Stimulated activated CD8-positive, alpha-beta memory T cell treated with anti-CD3 and anti-CD28 coated beads, Interleukin-15, amount 100 ng/mL, for 1 hour (primary cell): Measurements from ENCODE around the gene DOCK1.

Experiments used
- DNase-seq: peaks from one replicate; pipeline ENCODE4 v3.0.0-alpha.2; 2020; ENCODE audit warnings: low read depth

DOCK1 gene

GRCh38 chr10:127221281-127221680 is 316.1 kb downstream of the DOCK1 start:
- DNase-seq, result no peak

- no peak for DNase-seq
These were observed 321.8 kb downstream of the DOCK1 start for GRCh38 chr10:127227027-127227426.

GRCh38 chr10:127227663-127228062 is 322.4 kb downstream of the DOCK1 start:
- DNase-seq, result no peak

DNA sequence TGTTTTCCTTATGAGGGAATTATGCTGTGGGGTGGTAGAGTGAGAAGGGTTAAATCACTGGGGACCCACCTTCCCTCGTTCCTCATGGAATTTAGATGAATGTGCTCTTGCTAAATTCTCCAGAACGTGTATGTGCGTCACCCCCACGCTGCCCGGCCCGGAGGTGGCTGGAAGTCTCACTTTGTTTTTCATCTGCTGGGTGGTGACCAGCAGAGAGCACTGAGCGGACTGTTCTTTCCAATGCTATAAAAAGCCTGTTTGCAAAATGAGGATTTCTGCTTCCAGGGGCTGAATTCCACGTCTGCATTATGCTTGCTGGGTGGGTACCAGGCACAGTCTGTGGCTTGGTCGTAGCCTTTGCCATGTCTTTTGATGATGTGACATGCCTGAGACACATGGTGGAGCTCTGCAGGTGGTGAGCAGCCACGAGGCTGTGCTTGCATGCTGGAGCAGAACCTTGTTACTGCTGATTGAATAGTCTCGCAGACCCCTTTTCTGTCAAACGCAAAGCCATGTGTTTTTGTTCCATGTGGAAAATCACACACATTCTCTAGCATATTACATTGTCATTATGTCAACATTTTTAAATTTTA is 323.1 kb downstream of the DOCK1 start:
- no peak for DNase-seq

DNA sequence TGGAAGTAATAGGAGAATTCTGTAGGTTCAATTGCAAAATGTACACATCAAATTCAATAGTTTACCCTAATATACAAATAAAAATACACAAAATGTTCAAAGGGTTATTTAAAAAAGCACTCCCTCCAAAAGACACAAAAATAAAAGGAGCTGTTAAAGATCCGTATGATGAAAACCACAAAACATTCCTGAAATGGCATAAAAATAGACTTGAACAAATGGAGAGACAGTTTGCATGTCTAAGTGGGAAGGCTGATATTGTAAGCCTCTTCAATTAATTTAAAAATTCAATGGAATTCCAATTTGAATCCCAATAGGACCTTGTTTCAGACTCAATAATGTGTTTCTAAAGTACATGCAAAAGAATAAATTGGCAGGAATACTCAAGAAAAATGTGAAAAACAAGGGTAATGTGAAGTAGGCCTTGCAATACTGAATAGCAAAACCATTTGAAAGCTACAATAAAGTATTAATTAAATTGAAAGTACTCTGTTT is 329.1 kb downstream of the DOCK1 start:
- DNase-seq, result no peak

- DNase-seq, result no peak
These were observed 331.0 kb downstream of the DOCK1 start for GRCh38 chr10:127236266-127236665.

- DNase-seq, result no peak
These were observed 337.7 kb downstream of the DOCK1 start for GRCh38 chr10:127242914-127243313.

DNA sequence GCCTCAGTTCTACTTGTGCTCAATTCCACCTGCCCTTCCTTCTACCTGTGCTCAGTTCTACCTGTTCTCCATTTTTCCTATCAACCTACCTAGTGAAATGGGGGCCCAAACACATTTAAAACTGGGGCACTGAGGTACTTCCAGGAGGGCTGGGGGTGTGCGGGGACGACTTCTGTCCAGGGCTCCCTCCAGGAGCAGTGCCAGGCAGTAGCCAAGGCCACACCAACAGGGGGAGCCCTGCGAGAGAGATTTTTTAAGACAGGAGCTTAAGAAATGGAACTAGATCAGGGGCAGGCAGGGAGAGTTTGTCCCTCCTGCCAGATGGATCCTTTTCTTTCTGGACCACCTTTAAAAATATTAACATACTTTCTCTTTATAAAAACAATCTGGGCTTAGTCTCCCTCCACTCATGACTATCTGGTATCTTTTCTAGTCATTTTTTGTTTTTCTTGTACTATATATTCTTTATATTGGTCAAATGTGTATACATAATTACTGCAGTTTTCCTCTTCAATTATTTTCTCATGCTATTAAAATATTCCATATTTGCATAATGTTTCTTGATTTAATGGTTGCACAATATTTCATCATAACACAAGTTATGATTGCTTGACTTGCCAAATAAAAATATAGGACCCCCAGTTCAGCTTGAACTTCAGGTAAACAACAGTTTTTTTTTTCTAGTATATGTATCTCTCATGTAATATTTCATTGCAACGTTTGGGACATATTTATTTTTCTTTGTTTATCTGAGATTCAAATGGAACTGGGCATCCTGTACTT is 338.5 kb downstream of the DOCK1 start:
- DNase-seq, result no peak

DNA sequence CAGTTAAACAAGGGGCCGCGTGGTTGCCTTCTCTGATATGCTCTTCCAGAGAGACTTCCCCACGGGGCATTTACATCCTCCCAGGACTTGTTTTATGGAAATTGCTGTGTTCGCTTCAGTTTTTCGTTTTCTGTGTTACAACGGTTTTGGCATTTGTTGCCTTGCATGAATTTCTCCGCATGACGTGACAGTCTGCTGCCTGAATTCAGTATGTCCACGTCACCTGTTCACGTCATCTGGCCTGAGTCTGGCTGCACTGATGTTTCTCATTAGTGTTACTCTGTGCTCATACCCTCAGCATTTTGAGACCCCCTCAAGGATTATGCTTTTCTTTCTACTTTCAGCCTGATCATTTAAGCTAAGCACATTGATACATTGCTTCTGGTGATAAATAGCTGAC is 340.2 kb downstream of the DOCK1 start:
- DNase-seq, result no peak

- no peak for DNase-seq
These were observed 344.8 kb downstream of the DOCK1 start for GRCh38 chr10:127250031-127250430.

- no peak for DNase-seq
These were observed 347.6 kb downstream of the DOCK1 start for GRCh38 chr10:127252818-127253217.

- DNase-seq, result no peak
These were observed 349.0 kb downstream of the DOCK1 start for GRCh38 chr10:127254276-127254675.

GRCh38 chr10:127257395-127257794 is 352.2 kb downstream of the DOCK1 start:
- no peak for DNase-seq

DNA sequence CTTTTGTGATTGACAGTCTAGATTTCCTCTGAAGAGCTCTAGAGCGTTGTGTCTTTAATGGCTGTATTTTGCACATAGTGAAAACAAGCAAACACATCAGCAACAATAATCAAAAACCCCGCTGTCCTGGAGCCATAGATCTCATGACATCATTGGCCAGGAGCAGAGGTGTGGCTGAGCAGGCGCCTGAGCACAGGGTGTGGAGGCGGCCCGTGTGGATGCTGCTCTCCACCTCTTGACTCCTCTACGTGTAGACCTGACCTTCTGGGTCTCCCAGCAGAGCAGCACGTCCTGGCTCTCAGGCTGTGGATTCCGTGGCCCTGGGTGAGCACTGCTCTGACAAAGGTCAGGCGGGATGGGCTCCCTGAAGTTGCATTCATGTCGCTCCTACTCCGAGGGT is 354.1 kb downstream of the DOCK1 start:
- no peak for DNase-seq

GRCh38 chr10:127262606-127263005 is 357.4 kb downstream of the DOCK1 start:
- no peak for DNase-seq

DNA sequence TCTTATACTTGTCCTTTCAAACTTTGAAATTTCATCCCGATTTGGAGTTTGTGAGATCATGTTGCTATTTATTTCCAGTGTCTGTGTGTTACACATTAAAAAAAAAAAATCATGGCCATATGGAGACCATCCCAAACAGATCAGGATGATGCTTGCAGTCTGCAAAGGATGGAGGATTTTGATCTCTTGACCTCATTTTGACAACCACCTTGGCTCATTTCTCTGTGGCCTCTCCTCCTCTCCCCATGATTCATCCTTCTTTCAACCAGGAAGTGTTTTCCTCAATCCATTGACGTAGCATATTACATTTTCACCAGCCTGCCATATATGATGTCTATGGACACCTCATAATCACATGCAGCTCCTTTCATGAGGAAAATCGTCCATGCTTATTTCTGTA is 360.1 kb downstream of the DOCK1 start:
- DNase-seq, result no peak

DNA sequence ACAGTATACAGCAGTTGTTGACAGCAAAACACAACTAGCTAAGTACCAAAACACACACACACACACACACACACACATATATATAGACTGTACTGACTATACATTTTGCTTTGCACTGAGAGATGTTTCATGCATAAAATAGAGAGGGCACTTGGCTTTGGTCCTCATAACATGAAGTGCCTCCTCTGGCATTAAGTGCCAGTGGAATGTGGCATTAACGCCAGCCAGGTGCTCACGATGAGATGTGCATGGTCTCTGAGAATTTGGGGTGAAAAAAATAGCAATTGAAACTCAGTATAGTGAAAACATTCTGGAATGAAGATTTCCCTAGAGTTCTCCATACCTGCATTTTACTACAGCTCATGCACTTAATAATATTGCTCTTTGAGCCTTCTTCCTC is 361.2 kb downstream of the DOCK1 start:
- no peak for DNase-seq

- no peak for DNase-seq
These were observed 362.2 kb downstream of the DOCK1 start for GRCh38 chr10:127267442-127267841.

GRCh38 chr10:127272076-127272475 is 366.8 kb downstream of the DOCK1 start:
- no peak for DNase-seq

- no peak for DNase-seq
These were observed 370.0 kb downstream of the DOCK1 start for GRCh38 chr10:127275272-127275671.

DNA sequence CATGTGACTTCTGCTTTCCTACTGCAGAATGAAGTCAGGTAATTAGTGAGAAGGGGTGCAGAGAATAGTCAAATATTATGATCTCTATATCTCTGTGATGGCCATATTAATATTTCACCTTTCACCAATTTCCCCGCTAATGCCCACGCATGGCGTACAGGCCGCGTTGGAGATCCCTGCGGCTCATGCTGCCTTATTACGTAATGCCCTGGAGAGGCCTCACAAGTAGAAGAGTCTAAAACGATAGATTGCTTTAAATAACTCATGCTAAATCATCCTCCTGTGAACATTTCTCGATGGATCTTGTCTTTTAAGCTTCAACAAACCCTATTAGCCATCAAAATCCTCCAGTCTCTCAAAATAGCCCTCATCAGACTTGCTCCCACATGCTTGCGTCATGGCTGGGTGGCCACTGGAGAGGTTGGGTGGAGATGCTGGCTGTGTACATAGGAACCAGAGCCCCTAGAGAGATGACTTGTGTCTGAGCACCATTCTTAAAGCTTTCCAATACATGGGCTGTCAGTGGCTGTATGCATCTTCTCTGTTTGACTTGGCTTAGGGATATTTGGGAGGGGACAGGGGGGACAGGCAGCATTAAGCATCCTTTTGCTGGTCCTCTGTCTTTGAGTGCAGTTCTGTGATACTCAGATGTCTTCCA is 370.7 kb downstream of the DOCK1 start:
- DNase-seq, result no peak

- DNase-seq, result no peak
These were observed 371.7 kb downstream of the DOCK1 start for GRCh38 chr10:127276794-127277462.

- DNase-seq, result no peak
These were observed 372.8 kb downstream of the DOCK1 start for GRCh38 chr10:127278001-127278400.
